ENCODE data around the gene GNG13. TPM values are rescaled to one million over a fixed set of nuclear protein-coding genes. Genes with fewer than 3 reads are reported as not detected.
A peak's percentile ranks its signal among the peaks of the same experiment; 100 is the strongest.

GNG13 gene
- total and polyA plus RNA-seq, 9 of the 15 experiments (the other 6 are each of a cell fraction or from before 2014, with no cell fraction given) = not detected

DNA sequence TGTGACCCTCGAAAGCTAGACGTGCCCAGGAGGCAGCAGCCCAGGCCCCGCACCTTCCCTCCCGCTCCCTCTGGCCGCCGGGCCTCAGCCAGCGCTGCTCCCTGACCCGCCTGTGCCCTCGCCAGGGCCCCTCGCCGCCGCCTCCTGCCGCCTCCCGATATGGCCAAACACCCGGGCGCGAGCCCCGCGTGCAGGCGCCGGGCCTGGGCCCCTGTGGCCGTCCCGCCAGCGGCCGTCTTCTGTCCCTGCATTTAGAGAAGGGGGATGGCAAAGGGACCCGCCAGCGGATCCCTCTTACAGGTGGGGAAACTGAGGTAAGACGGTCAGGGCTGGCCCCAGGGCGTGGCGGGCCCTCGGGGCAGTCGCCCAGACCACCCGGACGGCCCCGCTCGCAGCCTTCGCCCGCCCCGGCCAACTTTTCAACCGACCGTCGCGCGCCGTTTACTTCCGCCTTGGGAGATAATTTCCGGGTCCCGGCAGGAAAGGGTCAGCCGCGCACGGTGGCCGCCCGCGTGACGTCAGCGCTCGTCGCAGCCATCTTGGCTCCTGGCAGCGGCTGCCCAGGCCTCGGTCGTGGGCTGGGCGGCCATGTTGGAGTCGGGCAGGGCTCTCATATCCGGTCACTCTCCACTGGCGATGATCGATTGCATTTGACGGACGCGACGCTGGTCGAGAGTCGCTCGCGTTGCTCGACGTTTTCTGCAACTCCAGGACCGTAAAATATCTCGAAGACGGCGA is 7.0 kb upstream of the GNG13 start (continued):
- TF ChIP-seq, protein P1, sequence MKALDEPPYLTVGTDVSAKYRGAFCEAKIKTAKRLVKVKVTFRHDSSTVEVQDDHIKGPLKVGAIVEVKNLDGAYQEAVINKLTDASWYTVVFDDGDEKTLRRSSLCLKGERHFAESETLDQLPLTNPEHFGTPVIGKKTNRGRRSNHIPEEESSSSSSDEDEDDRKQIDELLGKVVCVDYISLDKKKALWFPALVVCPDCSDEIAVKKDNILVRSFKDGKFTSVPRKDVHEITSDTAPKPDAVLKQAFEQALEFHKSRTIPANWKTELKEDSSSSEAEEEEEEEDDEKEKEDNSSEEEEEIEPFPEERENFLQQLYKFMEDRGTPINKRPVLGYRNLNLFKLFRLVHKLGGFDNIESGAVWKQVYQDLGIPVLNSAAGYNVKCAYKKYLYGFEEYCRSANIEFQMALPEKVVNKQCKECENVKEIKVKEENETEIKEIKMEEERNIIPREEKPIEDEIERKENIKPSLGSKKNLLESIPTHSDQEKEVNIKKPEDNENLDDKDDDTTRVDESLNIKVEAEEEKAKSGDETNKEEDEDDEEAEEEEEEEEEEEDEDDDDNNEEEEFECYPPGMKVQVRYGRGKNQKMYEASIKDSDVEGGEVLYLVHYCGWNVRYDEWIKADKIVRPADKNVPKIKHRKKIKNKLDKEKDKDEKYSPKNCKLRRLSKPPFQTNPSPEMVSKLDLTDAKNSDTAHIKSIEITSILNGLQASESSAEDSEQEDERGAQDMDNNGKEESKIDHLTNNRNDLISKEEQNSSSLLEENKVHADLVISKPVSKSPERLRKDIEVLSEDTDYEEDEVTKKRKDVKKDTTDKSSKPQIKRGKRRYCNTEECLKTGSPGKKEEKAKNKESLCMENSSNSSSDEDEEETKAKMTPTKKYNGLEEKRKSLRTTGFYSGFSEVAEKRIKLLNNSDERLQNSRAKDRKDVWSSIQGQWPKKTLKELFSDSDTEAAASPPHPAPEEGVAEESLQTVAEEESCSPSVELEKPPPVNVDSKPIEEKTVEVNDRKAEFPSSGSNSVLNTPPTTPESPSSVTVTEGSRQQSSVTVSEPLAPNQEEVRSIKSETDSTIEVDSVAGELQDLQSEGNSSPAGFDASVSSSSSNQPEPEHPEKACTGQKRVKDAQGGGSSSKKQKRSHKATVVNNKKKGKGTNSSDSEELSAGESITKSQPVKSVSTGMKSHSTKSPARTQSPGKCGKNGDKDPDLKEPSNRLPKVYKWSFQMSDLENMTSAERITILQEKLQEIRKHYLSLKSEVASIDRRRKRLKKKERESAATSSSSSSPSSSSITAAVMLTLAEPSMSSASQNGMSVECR (CRISPR knock-in tag; IDR thresholded peaks at IDR 0.05) = peak; percentile 50; the same call in 1 of the 2 replicates
- TF ChIP-seq NFIX (CRISPR knock-in tag; IDR thresholded peaks at IDR 0.05; ENCODE audit: low read depth) = no peak
- no peak for TF ChIP-seq KLF16 (IDR thresholded peaks at IDR 0.05)
- TF ChIP-seq ESRRA (IDR thresholded peaks at IDR 0.05; ENCODE audit: borderline replicate concordance, low read depth) = peak; percentile 75
- TF ChIP-seq ATF6 (CRISPR knock-in tag; IDR thresholded peaks at IDR 0.05) = peak; percentile 66; the same call in 1 of the 2 replicates
- TF ChIP-seq POLR2B (IDR thresholded peaks at IDR 0.05; ENCODE audit: low read depth, partially characterized antibody) = peak; percentile 67
- no peak for TF ChIP-seq ZNF696 (CRISPR knock-in tag; conservative IDR thresholded peaks at IDR 0.05)
- no peak for TF ChIP-seq CREBBP (IDR thresholded peaks at IDR 0.05; ENCODE audit: low read depth, low read length)
- TF ChIP-seq, protein P2, sequence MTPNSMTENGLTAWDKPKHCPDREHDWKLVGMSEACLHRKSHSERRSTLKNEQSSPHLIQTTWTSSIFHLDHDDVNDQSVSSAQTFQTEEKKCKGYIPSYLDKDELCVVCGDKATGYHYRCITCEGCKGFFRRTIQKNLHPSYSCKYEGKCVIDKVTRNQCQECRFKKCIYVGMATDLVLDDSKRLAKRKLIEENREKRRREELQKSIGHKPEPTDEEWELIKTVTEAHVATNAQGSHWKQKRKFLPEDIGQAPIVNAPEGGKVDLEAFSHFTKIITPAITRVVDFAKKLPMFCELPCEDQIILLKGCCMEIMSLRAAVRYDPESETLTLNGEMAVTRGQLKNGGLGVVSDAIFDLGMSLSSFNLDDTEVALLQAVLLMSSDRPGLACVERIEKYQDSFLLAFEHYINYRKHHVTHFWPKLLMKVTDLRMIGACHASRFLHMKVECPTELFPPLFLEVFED (CRISPR knock-in tag; conservative IDR thresholded peaks at IDR 0.05) = no peak
- TF ChIP-seq GMEB1 (CRISPR knock-in tag; IDR thresholded peaks at IDR 0.05) = peak; percentile 81
- TF ChIP-seq ZC3H8 (IDR thresholded peaks at IDR 0.05) = no peak
- TF ChIP-seq SPI1 (IDR thresholded peaks at IDR 0.05; ENCODE audit: borderline replicate concordance, low read depth, low read length) = no peak
- no peak for TF ChIP-seq ZNF512 (tag; IDR thresholded peaks at IDR 0.05)
- TF ChIP-seq GTF2A2 (tag; IDR thresholded peaks at IDR 0.05) = no peak
- no peak for TF ChIP-seq ZNF224 (CRISPR knock-in tag; IDR thresholded peaks at IDR 0.05)
- peak; percentile 90 for TF ChIP-seq PHF20 (IDR thresholded peaks at IDR 0.05; ENCODE audit: partially characterized antibody)
- TF ChIP-seq MYNN (IDR thresholded peaks at IDR 0.05) = no peak
- no peak for TF ChIP-seq MYNN (CRISPR knock-in tag; IDR thresholded peaks at IDR 0.05)

Measured in K562 (cell line).